Measurements from ENCODE around the gene GSTT4. TPM values are rescaled to one million over a fixed set of nuclear protein-coding genes. Genes with fewer than 3 reads are reported as not detected.

The GSTT4 gene
- total and polyA plus RNA-seq, 4 donors = not detected

DNA sequence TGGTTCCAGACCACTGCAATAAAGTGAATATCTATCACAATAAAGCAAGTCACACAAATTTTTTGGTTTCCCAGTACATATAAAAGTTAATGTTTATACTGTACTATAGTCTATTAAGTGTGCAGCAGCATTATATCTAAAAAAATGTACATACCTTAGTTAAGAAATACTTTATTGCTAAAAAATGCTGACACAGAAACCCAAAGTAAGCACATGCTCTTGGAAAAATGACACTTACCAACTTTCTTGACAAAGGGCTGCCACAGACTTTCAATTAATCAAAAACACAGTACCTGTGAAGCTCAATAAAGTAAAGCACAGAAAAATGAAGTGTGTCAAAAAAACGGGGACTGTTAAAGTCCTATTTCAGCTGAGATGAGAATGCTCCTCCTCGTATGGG lies 22.7 kb upstream of the GSTT4 start:
- Histone ChIP-seq H3K9me3 (ENCODE audit: control insufficient read depth in 4 of 4, insufficient read depth in 3 of 4, low read length in 3 of 4) (peaks cover 0 to 8% (median 0%) of the 10 kb centered on the region in 4 donors), H3K27ac (ENCODE audit: low read depth in 1 of 2, low read length in 1 of 2) (no peak overlapping the region), H3K36me3 (ENCODE audit: control insufficient read depth in 4 of 4, insufficient read depth in 4 of 4, low read length in 4 of 4) (peaks cover 0 to 9% (median 0%) of the 10 kb centered on the region in 4 donors), H3K9ac (ENCODE audit: insufficient read depth in 1 of 2, low read length in 2 of 2) (no peak overlapping the region), H3K4me1 (ENCODE audit: control insufficient read depth in 5 of 5, insufficient read depth in 5 of 5, low read length in 5 of 5) (peaks cover 0 to 4% (median 0%) of the 10 kb centered on the region in 5 donors), H3K27me3 (ENCODE audit: control insufficient read depth in 3 of 3, insufficient read depth in 3 of 3, low read length in 2 of 3) (no peaks in the 10 kb centered on the region), H3K4me3 (no peak overlapping the region)
- DNase-seq = no peak
- 62 to 65% methylated on average over 2 of the region's 2 CpGs for WGBS, 2 donors
- ATAC-seq (ENCODE audit: insufficient read depth, low FRiP score) = no peak
- TF ChIP-seq, protein P1, sequence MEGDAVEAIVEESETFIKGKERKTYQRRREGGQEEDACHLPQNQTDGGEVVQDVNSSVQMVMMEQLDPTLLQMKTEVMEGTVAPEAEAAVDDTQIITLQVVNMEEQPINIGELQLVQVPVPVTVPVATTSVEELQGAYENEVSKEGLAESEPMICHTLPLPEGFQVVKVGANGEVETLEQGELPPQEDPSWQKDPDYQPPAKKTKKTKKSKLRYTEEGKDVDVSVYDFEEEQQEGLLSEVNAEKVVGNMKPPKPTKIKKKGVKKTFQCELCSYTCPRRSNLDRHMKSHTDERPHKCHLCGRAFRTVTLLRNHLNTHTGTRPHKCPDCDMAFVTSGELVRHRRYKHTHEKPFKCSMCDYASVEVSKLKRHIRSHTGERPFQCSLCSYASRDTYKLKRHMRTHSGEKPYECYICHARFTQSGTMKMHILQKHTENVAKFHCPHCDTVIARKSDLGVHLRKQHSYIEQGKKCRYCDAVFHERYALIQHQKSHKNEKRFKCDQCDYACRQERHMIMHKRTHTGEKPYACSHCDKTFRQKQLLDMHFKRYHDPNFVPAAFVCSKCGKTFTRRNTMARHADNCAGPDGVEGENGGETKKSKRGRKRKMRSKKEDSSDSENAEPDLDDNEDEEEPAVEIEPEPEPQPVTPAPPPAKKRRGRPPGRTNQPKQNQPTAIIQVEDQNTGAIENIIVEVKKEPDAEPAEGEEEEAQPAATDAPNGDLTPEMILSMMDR (IDR thresholded peaks at IDR 0.05; ENCODE audit: control extremely low read depth, extremely low read depth) = no peak

DNA sequence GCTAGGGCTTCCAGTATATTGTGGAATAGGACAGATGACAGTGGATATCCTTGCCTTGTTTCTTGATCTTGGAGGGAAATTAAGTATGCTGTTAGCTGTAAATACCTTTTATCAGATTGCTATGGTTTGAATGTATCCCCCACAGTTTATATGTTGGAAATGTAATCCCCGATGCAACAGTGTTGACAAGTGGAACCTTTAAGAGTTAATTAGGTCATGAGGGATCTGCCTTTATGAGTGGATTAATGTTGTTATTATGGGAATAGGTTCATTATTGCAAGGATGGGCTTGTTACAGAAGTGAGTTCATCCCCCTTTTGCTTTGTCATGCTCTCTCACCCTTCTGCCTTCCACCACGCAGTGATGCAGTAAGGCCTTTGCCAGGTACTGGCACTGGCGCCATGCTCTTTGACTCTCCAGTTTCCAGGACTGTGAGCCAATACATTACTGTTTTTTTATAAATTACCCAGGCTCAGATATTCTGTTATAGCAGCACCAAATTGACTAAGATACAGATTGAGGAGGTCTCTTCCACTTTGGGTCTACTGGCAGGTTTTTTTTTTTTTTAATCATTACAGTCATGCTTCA lies 22.2 kb upstream of the GSTT4 start:
- WGBS, 2 donors = 75 to 90% methylated on average over 3 of the region's 3 CpGs

DNA sequence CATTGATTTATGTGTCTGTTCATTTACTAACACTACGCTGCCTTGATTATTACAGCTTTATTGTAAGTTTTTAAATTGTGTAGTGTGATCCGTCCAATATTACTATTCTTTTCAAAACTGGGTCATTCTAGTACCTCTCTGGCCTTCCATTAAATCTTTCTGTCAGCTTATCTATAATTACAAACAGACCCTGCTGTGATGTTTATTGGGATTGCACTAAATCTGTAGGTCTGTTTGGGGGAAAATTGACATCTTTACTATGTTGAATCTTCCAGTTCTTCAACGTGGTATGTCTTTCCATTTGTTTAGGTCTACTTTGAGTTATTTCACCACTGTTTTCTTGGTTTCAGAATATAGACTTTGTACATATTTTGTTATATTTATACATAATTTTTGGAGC lies 21.5 kb upstream of the GSTT4 start:
- peaks cover 0 to 9% (median 0%) of the 10 kb centered on the region in 4 donors for H3K36me3 ChIP-seq (ENCODE audit: control insufficient read depth in 4 of 4, insufficient read depth in 4 of 4, low read length in 4 of 4)
- H3K27ac ChIP-seq (ENCODE audit: low read depth in 1 of 2, low read length in 1 of 2) = no peak overlapping the region
- ATAC-seq (ENCODE audit: insufficient read depth, low FRiP score) (no peak), DNase-seq (no peak)
- TF ChIP-seq, protein P1 (IDR thresholded peaks at IDR 0.05; ENCODE audit: control extremely low read depth, extremely low read depth) = no peak
- 97 to 99% methylated on average over 3 of the region's 3 CpGs for WGBS, 2 donors
- H3K4me3 ChIP-seq = no peak overlapping the region
- no peak overlapping the region for H3K9ac ChIP-seq (ENCODE audit: insufficient read depth in 1 of 2, low read length in 2 of 2)
- H3K9me3 ChIP-seq (ENCODE audit: control insufficient read depth in 4 of 4, insufficient read depth in 3 of 4, low read length in 3 of 4) = peaks cover 0 to 8% (median 0%) of the 10 kb centered on the region in 4 donors
- H3K27me3 ChIP-seq (ENCODE audit: control insufficient read depth in 3 of 3, insufficient read depth in 3 of 3, low read length in 2 of 3) = no peaks in the 10 kb centered on the region
- H3K4me1 ChIP-seq (ENCODE audit: control insufficient read depth in 5 of 5, insufficient read depth in 5 of 5, low read length in 5 of 5) = peaks cover 0 to 4% (median 0%) of the 10 kb centered on the region in 5 donors

More for the DNA sequence above, 22.2 kb upstream of the GSTT4 start:
- Histone ChIP-seq H3K27ac (ENCODE audit: low read depth in 1 of 2, low read length in 1 of 2) (no peak overlapping the region), H3K9me3 (ENCODE audit: control insufficient read depth in 4 of 4, insufficient read depth in 3 of 4, low read length in 3 of 4) (peaks cover 0 to 8% (median 0%) of the 10 kb centered on the region in 4 donors), H3K27me3 (ENCODE audit: control insufficient read depth in 3 of 3, insufficient read depth in 3 of 3, low read length in 2 of 3) (no peaks in the 10 kb centered on the region), H3K9ac (ENCODE audit: insufficient read depth in 1 of 2, low read length in 2 of 2) (no peak overlapping the region), H3K4me1 (ENCODE audit: control insufficient read depth in 5 of 5, insufficient read depth in 5 of 5, low read length in 5 of 5) (peaks cover 0 to 4% (median 0%) of the 10 kb centered on the region in 5 donors), H3K4me3 (no peak overlapping the region), H3K36me3 (ENCODE audit: control insufficient read depth in 4 of 4, insufficient read depth in 4 of 4, low read length in 4 of 4) (peaks cover 0 to 9% (median 0%) of the 10 kb centered on the region in 4 donors)
- TF ChIP-seq, protein P1 (IDR thresholded peaks at IDR 0.05; ENCODE audit: control extremely low read depth, extremely low read depth) = no peak
- no peak for ATAC-seq (ENCODE audit: insufficient read depth, low FRiP score)
- DNase-seq = no peak

Data from lung (tissue), 12 donors.